SK-N-MC (cell line): Measurements from ENCODE around the gene TBL1X.
A peak's percentile ranks its signal among the peaks of the same experiment; 100 is the strongest.

ENCODE experiments used
- DNase-seq: peaks from one replicate; pipeline ENCODE4 v3.0.0-alpha.2; 2011; ENCODE audit warnings: low read depth, low spot score
- H3K27ac ChIP-seq: fragments of 200-600 bp; sonication (generic); 2 replicates; pipeline ENCODE4 v1.5.1; 2016; ENCODE audit warnings: mixed run types
- H3K36me3 ChIP-seq: fragments of 200-600 bp; sonication (generic); 2 replicates; pipeline ENCODE4 v1.6.1; 2017; ENCODE audit warnings: antibody characterized with exemption, low read length, mixed read lengths; ENCODE audit not compliant: insufficient read depth
- H3K4me3 ChIP-seq: fragments of 200-600 bp; sonication (generic); 2 replicates; pipeline ENCODE4 v1.5.1; 2016
- H3K9ac ChIP-seq: fragments of 200-600 bp; sonication (generic); 2 replicates; pipeline ENCODE4 v1.8.0; 2017; ENCODE audit warnings: mixed run types, mixed read lengths; ENCODE audit not compliant: insufficient read length
- H3K9me3 ChIP-seq: fragments of 200-600 bp; sonication (generic); 2 replicates; pipeline ENCODE4 v1.6.1; 2017; ENCODE audit warnings: low read depth, mild to moderate bottlenecking, antibody characterized with exemption, low read length, moderate library complexity, mixed read lengths
- EZH2 ChIP-seq: fragments of 200-600 bp; sonication (generic); IDR thresholded peaks from one replicate; pipeline ENCODE4 v1.6.1; 2017; ENCODE audit warnings: antibody characterized with exemption
- FOXP2 ChIP-seq: optimal IDR thresholded peaks from 2 replicates; pipeline ENCODE3; 2011; ENCODE audit warnings: mild to moderate bottlenecking, moderate library complexity; ENCODE audit not compliant: insufficient read depth; ENCODE audit errors: extremely low read length, control extremely low read depth
- POLR2AphosphoS5 ChIP-seq: IDR thresholded peaks from 2 replicates; pipeline ENCODE4 v1.6.1; 2012; ENCODE audit warnings: mild to moderate bottlenecking, low read depth, low read length, borderline replicate concordance

TBL1X gene

GRCh38 chrX:9785944-9786797 is 321.3 kb downstream of the TBL1X start, which contains the start of gene SHROOM2:
TSS of gene SHROOM2 (plus strand) at chrX:9786429. CDS start at chrX:9786546, 117 bp downstream.
- Histone ChIP-seq H3K4me3 (peak within 1 kb of the TSS; percentile 74), H3K9ac (no peak within 1 kb of the TSS), H3K36me3 (no peaks in the 10 kb centered on the region), H3K9me3 (no peaks in the 10 kb centered on the region), H3K27ac (no peak within 1 kb of the TSS)
- no peak for TF ChIP-seq POLR2AphosphoS5
- no peak for TF ChIP-seq FOXP2
- TF ChIP-seq EZH2: no peak
- DNase-seq: no peak

- Histone ChIP-seq H3K9ac (no peak overlapping the region), H3K27ac (no peak overlapping the region), H3K9me3 (no peaks in the 10 kb centered on the region), H3K4me3 (peak overlapping the region; percentile 74), H3K36me3 (no peaks in the 10 kb centered on the region)
- TF ChIP-seq FOXP2 (no peak), EZH2 (no peak), POLR2AphosphoS5 (no peak)
- no peak for DNase-seq
Observed at GRCh38 chrX:9786798-9787635, 322.2 kb downstream of the TBL1X start.

DNA sequence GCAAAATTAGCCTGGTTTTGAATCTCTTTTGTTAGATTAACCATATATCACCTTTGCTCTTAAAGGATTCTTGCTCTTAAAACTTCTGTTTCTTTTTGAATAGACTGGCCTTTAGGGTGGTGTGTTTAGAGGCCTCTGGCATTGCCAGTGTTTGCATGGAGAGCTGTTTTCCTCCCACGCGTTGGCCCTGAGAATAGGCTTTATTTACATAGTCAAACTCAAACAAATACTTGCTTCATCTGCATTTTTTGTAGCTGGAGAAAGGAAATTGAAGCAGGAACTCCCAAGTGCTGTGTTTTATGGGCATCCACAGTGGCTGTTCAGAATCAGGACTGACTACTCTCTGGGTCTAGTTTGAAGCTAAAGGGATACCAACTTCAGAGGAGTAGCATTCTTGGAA is 324.1 kb downstream of the TBL1X start:
- TF ChIP-seq FOXP2 (no peak), EZH2 (no peak), POLR2AphosphoS5 (no peak)
- Histone ChIP-seq H3K9me3 (no peaks in the 10 kb centered on the region), H3K9ac (no peak overlapping the region), H3K4me3 (no peak overlapping the region), H3K27ac (no peak overlapping the region), H3K36me3 (no peaks in the 10 kb centered on the region)
- DNase-seq: no peak

DNA sequence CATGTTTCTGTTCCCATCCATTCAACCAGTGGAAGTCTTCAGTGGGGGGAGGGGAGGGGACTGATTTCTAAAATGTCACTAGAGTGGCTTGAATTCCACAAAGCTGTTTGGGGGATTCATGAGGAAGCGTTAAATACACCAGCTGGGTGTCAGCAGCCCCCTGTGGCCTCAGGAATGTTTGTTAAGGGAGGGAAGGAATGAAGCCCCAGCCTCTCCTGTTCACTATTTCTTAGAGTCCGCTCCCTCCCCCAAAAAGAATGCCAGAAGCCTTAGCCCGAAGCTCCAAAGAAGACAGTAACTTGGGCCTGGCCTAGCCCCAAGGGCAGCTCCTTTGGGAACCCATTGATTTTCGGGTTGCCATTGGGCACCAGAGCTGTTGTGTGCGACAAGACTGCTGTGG is 324.7 kb downstream of the TBL1X start:
- TF ChIP-seq POLR2AphosphoS5 (no peak), FOXP2 (no peak), EZH2 (no peak)
- no peak overlapping the region for H3K27ac ChIP-seq

More for the DNA sequence above, 324.7 kb downstream of the TBL1X start:
- H3K4me3 ChIP-seq: no peak overlapping the region
- H3K36me3 ChIP-seq: no peaks in the 10 kb centered on the region
- no peak for DNase-seq
- no peak overlapping the region for H3K9ac ChIP-seq
- H3K9me3 ChIP-seq: no peaks in the 10 kb centered on the region
